Central memory CD4-positive, alpha-beta T cell (primary cell): Measurements from ENCODE around the gene GJC1.

Source experiments
- DNase-seq: peaks from one replicate; pipeline ENCODE4 v3.0.0; 2022

GJC1 gene

GRCh38 chr17:44798356-44798755, 31.7 kb downstream of the GJC1 start:
- DNase-seq = no peak

DNA sequence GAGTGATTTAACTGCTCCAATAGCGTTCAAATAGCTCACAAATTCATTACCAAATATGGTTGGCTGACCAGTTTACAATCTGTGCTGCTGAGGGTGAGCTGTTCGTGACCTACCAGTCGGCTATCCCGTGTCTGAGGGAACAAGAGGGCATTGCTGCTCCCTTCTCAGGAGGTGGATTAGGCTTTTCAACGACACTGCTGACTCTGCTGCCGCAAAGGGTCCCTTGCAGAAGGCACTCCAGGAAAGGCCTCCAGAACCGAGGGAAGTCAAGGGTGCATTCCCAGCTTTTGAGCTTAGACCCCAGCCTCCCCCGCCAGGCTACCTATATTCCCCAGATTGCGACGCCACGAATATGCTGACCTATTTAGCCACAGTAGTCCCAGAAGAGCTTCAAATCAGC, 32.3 kb downstream of the GJC1 start:
- no peak for DNase-seq

- no peak for DNase-seq
Measured at GRCh38 chr17:44796731-44797130, 33.4 kb downstream of the GJC1 start.

GRCh38 chr17:44795928-44796327, 34.2 kb downstream of the GJC1 start:
- DNase-seq = no peak

GRCh38 chr17:44795421-44795820, 34.7 kb downstream of the GJC1 start:
- DNase-seq = no peak

DNA sequence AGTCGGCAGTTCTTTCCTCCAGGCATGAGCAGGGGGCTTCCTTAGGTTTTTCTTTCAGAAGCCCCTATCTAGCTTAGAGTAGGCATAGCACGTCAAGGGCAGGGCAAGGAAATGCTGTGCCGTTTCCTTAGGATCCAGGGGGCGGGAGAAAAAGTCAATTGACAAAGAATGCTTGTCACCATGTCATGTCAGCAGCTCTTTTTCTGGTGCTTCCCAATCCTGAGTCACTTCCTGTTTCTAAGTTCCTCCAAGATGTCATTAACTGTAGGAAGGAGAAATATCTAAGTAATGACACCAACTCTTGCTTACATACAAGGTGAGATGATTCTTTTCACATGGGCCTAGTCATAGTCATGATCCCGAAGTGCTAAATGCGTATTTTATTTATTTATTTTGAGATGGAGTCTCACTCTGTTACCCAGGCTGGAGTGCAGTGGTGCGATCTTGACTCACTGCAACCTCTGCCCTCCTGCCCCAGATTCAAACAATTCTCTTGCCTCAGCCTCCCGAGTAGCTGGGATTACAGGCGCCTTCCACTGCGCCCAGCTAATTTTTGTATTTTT, 35.2 kb downstream of the GJC1 start:
- no peak for DNase-seq

DNA sequence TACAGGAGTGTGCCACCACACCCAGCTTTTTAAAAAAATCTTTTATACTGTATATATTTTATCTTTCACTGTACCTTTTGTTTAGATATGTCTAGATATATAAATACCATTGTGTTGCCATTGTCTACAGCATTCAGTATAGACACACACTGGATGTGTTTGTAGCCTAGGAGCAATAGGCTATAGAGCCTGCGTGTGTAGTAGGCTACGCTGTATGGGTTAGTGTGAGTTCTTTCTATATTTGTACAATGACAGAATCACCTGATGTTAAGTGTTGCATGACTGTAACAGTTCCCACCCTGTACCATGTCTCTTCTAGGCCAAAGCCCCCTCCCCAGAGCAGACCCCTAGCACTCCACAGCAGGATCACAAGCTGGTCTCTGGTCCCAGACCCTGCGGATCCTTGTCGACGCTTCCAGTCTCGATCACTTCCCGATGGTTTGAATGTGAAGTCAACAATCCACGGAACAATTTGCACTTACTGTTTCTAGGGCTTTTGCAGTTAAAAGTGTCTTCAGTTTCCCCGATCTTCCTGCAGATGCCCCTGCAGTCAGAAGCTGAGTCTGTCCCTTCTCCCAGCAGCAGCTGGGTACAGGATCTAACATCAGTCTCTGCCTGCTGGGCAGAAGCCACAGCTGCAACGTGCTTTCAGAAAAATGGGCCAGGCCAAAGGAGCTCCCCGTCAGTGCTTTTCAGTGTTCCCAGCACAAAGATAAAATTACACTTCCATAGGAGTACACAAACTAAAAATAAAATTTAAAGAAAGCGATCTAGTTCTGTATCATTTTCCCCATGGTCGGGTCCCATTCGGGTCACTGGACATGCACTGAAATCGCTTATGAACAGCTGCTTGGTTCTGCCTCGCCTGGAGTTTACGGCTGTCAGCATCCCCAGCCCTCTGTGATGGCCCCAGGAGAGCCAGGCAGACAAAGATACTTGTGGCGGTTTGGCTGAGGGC, 35.9 kb downstream of the GJC1 start:
- DNase-seq = no peak

GRCh38 chr17:44792276-44792675, 37.8 kb downstream of the GJC1 start:
- DNase-seq = no peak

DNA sequence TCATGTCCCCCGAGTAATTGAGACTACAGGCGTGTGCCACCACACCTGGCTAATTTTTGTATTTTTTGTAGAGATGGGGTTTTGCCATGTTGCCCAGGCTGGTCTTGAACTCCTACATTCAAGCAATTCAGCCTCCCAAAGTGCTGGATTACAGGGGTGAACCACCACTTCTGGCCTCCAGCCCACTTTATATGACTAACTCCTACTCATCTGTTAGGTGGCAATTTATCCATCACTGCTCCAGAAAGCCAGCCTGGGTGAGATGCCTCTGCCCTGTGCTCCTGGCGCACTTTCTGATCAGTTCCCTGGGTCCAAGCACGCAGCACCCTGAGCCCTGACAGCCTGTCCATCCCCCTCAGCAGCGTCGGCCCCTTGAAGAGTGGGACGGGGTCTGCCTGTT, 41.9 kb downstream of the GJC1 start:
- DNase-seq = no peak

- DNase-seq = no peak
Measured at GRCh38 chr17:44787271-44787940, 42.7 kb downstream of the GJC1 start.

GRCh38 chr17:44786551-44787081, 43.5 kb downstream of the GJC1 start:
- no peak for DNase-seq

- DNase-seq = no peak
Measured at GRCh38 chr17:44785921-44786320, 44.2 kb downstream of the GJC1 start.

GRCh38 chr17:44782326-44782850, 47.7 kb downstream of the GJC1 start:
- no peak for DNase-seq

DNA sequence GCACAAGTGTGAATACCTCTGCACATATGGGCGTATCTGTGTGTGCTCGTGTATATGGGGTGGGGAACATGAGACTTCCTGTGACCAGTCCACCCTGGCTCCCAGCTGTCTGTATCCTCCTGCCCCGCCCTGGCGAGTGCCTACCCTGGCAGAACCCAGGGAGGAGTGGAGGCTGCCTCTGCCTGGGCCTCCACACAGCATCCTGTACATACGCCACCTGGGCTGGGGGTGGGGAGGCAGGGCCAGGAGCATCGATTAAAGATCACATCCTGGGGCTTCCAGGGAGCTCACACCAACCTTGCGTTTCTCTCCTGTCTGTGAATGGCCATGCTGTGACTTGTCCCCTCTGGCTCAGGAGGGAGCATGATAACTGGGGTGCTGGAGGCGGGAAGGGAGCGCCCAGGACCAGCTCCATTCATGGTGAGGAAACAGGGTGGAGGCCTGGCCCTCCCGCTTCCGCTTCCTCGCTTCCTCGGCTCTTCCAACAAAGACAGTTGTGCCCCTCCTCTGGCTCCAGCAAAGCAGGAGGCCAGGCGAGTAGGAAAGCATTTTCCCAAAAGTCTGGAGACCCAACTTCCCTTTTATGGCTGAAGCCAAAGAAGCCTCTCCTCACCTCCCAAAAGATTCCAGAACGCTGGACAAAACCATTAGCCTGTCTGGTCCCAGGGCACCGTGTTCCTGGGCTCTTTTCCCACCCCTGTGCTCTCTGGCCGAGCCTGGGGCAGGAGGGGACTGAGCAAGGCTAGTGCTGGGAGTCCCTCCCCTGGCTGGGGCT, 48.3 kb downstream of the GJC1 start:
- no peak for DNase-seq

- no peak for DNase-seq
Measured at GRCh38 chr17:44780845-44781480, 49.1 kb downstream of the GJC1 start.

DNA sequence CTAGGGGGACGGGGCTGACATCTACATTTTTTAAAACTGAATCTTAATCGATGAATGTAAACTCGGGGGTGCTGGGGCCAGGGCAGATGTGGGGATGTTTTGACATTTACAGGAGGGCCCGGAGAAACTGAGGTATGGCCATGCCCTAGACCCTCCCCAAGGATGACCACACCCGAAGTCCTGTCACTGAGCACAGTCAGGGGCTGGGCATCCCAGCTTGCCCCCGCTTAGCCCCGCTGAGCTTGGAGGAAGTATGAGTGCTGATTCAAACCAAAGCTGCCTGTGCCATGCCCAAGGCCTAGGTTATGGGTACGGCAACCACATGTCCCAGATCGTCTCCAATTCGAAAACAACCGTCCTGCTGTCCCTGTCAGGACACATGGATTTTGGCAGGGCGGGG, 49.9 kb downstream of the GJC1 start:
- DNase-seq = no peak

DNA sequence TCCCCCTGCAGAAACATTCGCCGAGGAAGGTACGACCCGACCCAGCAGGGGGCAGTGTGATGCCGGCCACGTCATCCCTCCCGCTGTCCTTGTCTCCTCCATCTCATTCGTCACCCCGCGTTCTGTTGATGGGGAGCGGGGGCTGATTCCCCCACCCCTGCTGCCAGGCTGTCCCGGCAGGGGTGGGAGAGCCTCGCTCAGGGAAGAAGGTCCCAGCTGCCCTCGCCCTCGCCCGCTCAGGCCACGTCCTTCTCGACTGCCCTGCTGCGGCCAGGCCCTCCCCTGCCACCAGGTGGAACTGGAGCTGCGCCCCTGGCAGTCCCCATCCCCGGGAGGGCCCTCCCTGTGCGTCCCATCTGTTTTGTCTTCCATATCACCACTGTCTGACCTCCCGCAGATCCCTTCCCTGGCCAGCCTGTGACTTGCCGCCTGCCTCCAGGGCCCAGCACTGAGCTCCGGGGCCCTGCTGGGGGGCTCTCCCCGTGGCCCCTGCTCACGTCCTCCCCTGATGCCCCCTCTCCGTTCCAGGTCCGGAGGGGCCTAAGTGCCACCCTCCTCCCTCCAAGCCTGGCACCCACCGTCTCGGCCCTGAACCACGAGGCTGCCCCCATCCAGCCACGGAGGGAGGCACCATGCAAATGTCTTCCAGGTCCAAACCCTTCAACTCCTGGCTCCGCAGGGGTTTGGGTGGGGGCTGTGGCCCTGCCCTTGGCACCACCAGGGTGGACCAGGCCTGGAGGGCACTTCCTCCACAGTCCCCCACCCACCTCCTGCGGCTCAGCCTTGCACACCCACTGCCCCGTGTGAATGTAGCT, 50.7 kb downstream of the GJC1 start:
- peak; percentile 70 for DNase-seq

GRCh38 chr17:44778656-44779210, 51.4 kb downstream of the GJC1 start:
- DNase-seq = no peak

GRCh38 chr17:44777394-44778348, 52.4 kb downstream of the GJC1 start:
- no peak for DNase-seq
